Measurements from ENCODE around the gene SYT1. TPM values are rescaled to one million over a fixed set of nuclear protein-coding genes. Genes with fewer than 3 reads are reported as not detected.

Gene SYT1
- total RNA-seq, 4 donors from 2014 or later = 9.7 to 24.3 (median 18.3) TPM

DNA sequence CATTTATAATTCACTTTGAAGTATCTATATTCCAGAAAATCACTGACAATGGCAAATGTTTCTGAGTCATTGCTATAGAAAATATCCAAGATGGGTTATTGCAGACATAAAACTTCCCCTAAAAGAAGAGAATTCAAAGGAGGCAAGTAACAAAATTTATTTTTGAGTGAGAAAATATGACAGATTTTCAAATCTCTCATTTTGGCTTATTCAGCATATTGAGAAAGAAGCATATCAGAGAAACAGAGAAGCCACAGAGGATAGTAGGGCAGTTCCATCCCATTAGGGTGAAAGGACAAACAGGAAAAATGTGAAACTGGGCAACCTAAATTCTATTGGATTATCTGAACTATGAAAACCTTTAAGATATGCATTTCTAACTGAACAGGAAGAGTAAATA lies 85.0 kb downstream of the SYT1 start:
- Histone ChIP-seq H3K9me3 (no peaks in the 10 kb centered on the region), H3K27ac (no peak overlapping the region), H3K4me1 (no peaks in the 10 kb centered on the region), H3K27me3 (no peaks in the 10 kb centered on the region), H3K4me3 (no peak overlapping the region), H3K36me3 (no peaks in the 10 kb centered on the region)
- DNase-seq = no peak
- TF ChIP-seq, protein P1, sequence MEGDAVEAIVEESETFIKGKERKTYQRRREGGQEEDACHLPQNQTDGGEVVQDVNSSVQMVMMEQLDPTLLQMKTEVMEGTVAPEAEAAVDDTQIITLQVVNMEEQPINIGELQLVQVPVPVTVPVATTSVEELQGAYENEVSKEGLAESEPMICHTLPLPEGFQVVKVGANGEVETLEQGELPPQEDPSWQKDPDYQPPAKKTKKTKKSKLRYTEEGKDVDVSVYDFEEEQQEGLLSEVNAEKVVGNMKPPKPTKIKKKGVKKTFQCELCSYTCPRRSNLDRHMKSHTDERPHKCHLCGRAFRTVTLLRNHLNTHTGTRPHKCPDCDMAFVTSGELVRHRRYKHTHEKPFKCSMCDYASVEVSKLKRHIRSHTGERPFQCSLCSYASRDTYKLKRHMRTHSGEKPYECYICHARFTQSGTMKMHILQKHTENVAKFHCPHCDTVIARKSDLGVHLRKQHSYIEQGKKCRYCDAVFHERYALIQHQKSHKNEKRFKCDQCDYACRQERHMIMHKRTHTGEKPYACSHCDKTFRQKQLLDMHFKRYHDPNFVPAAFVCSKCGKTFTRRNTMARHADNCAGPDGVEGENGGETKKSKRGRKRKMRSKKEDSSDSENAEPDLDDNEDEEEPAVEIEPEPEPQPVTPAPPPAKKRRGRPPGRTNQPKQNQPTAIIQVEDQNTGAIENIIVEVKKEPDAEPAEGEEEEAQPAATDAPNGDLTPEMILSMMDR (IDR thresholded peaks at IDR 0.05) = no peak
- TF ChIP-seq POLR2A (IDR thresholded peaks at IDR 0.05) = no peak
- intact Hi-C loops (cut with DNase I; ENCODE audit: low total_unique reads) = no loop called here

DNA sequence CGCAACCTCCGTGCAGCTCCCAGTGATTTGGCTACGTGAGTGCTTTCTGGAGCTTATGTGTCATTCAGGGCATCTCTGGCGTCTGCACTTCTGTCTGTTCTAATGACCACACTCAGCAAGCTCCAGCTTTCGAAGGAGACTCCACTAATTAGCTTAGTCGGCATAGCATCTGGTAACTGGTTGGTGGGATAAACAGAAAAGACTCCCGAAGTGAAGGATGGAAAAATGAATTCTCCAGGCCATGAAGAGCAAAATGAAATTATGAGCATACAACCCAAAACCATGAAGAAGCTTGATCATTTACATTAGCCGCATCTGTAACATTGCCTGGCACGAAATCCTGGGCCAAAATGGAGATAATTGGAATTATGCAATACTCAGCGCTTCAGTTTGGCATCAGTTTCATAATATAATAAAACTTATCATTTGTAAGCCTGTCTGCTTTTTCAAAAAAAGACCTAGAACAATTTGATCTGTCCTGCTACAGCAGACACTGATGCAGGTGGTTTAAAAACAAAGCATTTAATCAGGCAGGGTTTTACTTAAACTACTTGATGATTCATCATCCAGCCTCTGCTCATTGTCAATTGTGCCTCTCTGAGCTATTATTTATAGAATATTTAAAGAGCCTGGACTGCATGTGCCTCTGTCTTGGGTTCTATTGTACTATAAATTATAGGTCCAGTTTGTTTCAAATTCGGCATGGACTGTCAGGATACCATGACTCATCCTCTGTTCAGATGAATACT lies 87.4 kb downstream of the SYT1 start:
- Histone ChIP-seq H3K27me3 (no peaks in the 10 kb centered on the region), H3K9me3 (no peaks in the 10 kb centered on the region), H3K4me1 (no peaks in the 10 kb centered on the region), H3K27ac (peak overlapping the region in 1 of 2 donors; percentile 31), H3K36me3 (no peaks in the 10 kb centered on the region), H3K4me3 (no peak overlapping the region)
- no peak for TF ChIP-seq POLR2A (IDR thresholded peaks at IDR 0.05)
- TF ChIP-seq, protein P1 (IDR thresholded peaks at IDR 0.05) = no peak
- DNase-seq = no peak
- intact Hi-C loops (cut with DNase I; ENCODE audit: low total_unique reads) = no loop called here

DNA sequence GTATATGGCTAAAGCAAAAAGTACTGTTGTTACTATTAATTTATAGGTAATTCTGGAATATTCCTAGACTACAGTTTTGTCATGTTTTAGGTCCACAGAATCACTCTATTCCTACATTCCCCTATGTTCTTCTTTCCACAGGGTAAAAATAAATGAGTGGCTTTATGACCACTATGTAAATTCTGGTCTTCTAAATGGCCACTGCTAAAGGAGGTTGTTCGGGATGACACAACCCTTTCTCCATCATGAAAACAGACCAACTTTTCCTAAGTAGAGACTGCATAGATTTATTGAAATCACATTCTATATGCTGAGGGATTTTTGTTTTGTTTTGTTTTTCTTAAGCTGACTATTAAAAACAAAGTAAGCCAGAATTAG lies 88.0 kb downstream of the SYT1 start:
- Histone ChIP-seq H3K4me3 (no peak overlapping the region), H3K27me3 (no peaks in the 10 kb centered on the region), H3K4me1 (no peaks in the 10 kb centered on the region), H3K9me3 (no peaks in the 10 kb centered on the region), H3K36me3 (no peaks in the 10 kb centered on the region), H3K27ac (peak overlapping the region in 1 of 2 donors; percentile 31)
- TF ChIP-seq, protein P1 (IDR thresholded peaks at IDR 0.05) = no peak
- no peak for TF ChIP-seq POLR2A (IDR thresholded peaks at IDR 0.05)
- intact Hi-C loops (cut with DNase I; ENCODE audit: low total_unique reads) = no loop called here
- DNase-seq = no peak

DNA sequence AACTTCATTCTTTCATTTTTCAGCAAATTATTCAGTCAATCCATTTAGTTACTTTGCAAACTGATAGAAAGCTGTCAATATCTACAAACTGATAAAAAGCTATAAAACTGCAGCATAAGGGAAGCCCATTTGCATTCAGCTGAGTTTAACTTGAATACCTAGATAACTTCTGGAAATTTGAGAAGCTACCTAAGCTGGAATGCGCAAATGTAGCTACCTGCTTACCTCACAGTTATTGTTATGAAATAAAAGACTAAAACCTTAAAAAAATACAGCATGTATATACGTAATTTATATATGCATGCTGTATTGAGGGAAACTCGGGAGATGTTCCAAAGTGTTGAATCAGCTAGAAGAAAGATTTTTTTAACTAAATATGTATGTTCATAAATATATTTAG lies 94.4 kb downstream of the SYT1 start:
- no peaks in the 10 kb centered on the region for H3K27me3 ChIP-seq
- H3K27ac ChIP-seq = no peak overlapping the region
- no peak for DNase-seq
- TF ChIP-seq, protein P1 (IDR thresholded peaks at IDR 0.05) = no peak
- TF ChIP-seq POLR2A (IDR thresholded peaks at IDR 0.05) = no peak
- no peaks in the 10 kb centered on the region for H3K9me3 ChIP-seq
- H3K36me3 ChIP-seq = no peaks in the 10 kb centered on the region
- H3K4me1 ChIP-seq = no peaks in the 10 kb centered on the region
- no peak overlapping the region for H3K4me3 ChIP-seq
- intact Hi-C loops (cut with DNase I; ENCODE audit: low total_unique reads) = no loop called here

DNA sequence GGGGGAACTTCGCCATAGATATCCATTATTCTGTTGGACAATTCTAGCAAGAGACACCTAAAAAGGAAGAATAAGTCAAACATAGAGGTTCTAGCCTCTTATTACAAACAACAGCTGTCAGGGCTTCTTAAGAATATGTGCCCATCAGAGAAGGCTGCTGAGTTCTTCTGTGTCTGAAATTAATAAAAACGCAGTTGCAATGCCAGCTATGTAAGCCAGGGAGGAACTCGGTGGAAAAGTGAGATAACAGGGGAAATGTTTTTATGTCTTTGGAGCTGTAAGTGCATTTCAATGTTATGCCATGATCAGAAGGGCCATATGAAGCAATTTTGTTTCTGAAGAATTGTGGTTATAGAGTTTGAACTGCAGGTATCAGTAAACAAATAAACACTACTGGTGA lies 95.0 kb downstream of the SYT1 start:
- no peaks in the 10 kb centered on the region for H3K27me3 ChIP-seq
- no peaks in the 10 kb centered on the region for H3K4me1 ChIP-seq
- intact Hi-C loops (cut with DNase I; ENCODE audit: low total_unique reads) = no loop called here
- H3K36me3 ChIP-seq = no peaks in the 10 kb centered on the region
- H3K27ac ChIP-seq = no peak overlapping the region
- no peaks in the 10 kb centered on the region for H3K9me3 ChIP-seq
- no peak overlapping the region for H3K4me3 ChIP-seq
- TF ChIP-seq, protein P1 (IDR thresholded peaks at IDR 0.05) = no peak
- no peak for TF ChIP-seq POLR2A (IDR thresholded peaks at IDR 0.05)
- no peak for DNase-seq

Measured in uterus (tissue), 4 donors.